Stimulated activated naive CD8-positive, alpha-beta T cell treated with anti-CD3 and anti-CD28 coated beads, Interleukin-15, Interleukin-2, amounts not matched to agents 100 ng/mL and 50 ng/mL, for 24 hours (primary cell): Measurements from ENCODE around the gene PACRG.
"Not testable (repeated sequence)": the region's sequence is repeated elsewhere in the genome, so short reads cannot be mapped to it uniquely, and the experiment has no call there.

ENCODE experiments used
- H3K27ac Mint-ChIP-seq: one replicate; pipeline ENCODE4 v1.8.0; 2021; ENCODE audit warnings: mild to moderate bottlenecking, mixed read lengths
- H3K27me3 Mint-ChIP-seq: one replicate; pipeline ENCODE4 v1.8.0; 2021; ENCODE audit warnings: mixed read lengths
- H3K36me3 Mint-ChIP-seq: one replicate; pipeline ENCODE4 v1.8.0; 2021; ENCODE audit warnings: low read depth, mixed read lengths
- H3K4me1 Mint-ChIP-seq: one replicate; pipeline ENCODE4 v1.8.0; 2021; ENCODE audit warnings: low read depth, mixed read lengths
- H3K4me3 Mint-ChIP-seq: one replicate; pipeline ENCODE4 v1.8.0; 2021; ENCODE audit warnings: mild to moderate bottlenecking, mixed read lengths
- H3K9me3 Mint-ChIP-seq: one replicate; pipeline ENCODE4 v1.8.0; 2021; ENCODE audit warnings: mixed read lengths

The PACRG gene

GRCh38 chr6:162727322-162728182 lies at the start of gene PACRG, which contains the start of gene PRKN:
PACRG (plus strand) TSS chr6:162727974.
PRKN (minus strand) TSS chr6:162727766.
- H3K9me3 Mint-ChIP-seq = no peaks in the 10 kb centered on the region

GRCh38 chr6:162678896-162679295 lies 48.9 kb upstream of the PACRG start:
- H3K27me3 Mint-ChIP-seq, H3K4me3 Mint-ChIP-seq, H3K9me3 Mint-ChIP-seq, H3K36me3 Mint-ChIP-seq, H3K27ac Mint-ChIP-seq, H3K4me1 Mint-ChIP-seq: not testable (repeated sequence)

More at GRCh38 chr6:162727322-162728182, at the start of gene PACRG, which contains the start of gene PRKN:
- Mint-ChIP-seq H3K4me3 (peak within 1 kb of the TSS; percentile 83), H3K27me3 (no peaks in the 10 kb centered on the region), H3K4me1 (peaks cover 19% of the 10 kb centered on the region), H3K27ac (peak within 1 kb of the TSS; percentile 90), H3K36me3 (no peaks in the 10 kb centered on the region)

- H3K27ac Mint-ChIP-seq = no peak overlapping the region
- peaks cover 1% of the 10 kb centered on the region for H3K9me3 Mint-ChIP-seq
- no peak overlapping the region for H3K4me3 Mint-ChIP-seq
- H3K4me1 Mint-ChIP-seq = no peaks in the 10 kb centered on the region
- no peaks in the 10 kb centered on the region for H3K27me3 Mint-ChIP-seq
- no peaks in the 10 kb centered on the region for H3K36me3 Mint-ChIP-seq
Measured at GRCh38 chr6:162679681-162680080, 48.1 kb upstream of the PACRG start.

- Mint-ChIP-seq H3K4me1 (no peaks in the 10 kb centered on the region), H3K27me3 (no peaks in the 10 kb centered on the region), H3K36me3 (no peaks in the 10 kb centered on the region), H3K4me3 (no peak overlapping the region), H3K27ac (no peak overlapping the region), H3K9me3 (no peaks in the 10 kb centered on the region)
Measured at GRCh38 chr6:162680367-162680766, 47.4 kb upstream of the PACRG start.

- Mint-ChIP-seq H3K27me3 (no peaks in the 10 kb centered on the region), H3K9me3 (no peaks in the 10 kb centered on the region), H3K36me3 (no peaks in the 10 kb centered on the region), H3K4me3 (no peak overlapping the region), H3K4me1 (no peaks in the 10 kb centered on the region), H3K27ac (no peak overlapping the region)
Measured at GRCh38 chr6:162680871-162681270, 46.9 kb upstream of the PACRG start.

GRCh38 chr6:162681447-162681846 lies 46.3 kb upstream of the PACRG start:
- H3K4me1 Mint-ChIP-seq = no peaks in the 10 kb centered on the region
- H3K9me3 Mint-ChIP-seq = no peaks in the 10 kb centered on the region
- H3K36me3 Mint-ChIP-seq = no peaks in the 10 kb centered on the region
- no peak overlapping the region for H3K27ac Mint-ChIP-seq
- H3K4me3 Mint-ChIP-seq = no peak overlapping the region
- H3K27me3 Mint-ChIP-seq = no peaks in the 10 kb centered on the region

GRCh38 chr6:162683135-162683534 lies 44.6 kb upstream of the PACRG start:
- H3K9me3 Mint-ChIP-seq = no peaks in the 10 kb centered on the region
- no peaks in the 10 kb centered on the region for H3K4me1 Mint-ChIP-seq
- no peaks in the 10 kb centered on the region for H3K36me3 Mint-ChIP-seq
- no peak overlapping the region for H3K27ac Mint-ChIP-seq
- H3K4me3 Mint-ChIP-seq = no peak overlapping the region
- H3K27me3 Mint-ChIP-seq = no peaks in the 10 kb centered on the region

- Mint-ChIP-seq H3K4me1 (no peaks in the 10 kb centered on the region), H3K4me3 (no peak overlapping the region), H3K36me3 (no peaks in the 10 kb centered on the region), H3K27ac (no peak overlapping the region), H3K9me3 (no peaks in the 10 kb centered on the region), H3K27me3 (no peaks in the 10 kb centered on the region)
Measured at GRCh38 chr6:162684052-162684451, 43.7 kb upstream of the PACRG start.

- no peak overlapping the region for H3K27ac Mint-ChIP-seq
- H3K9me3 Mint-ChIP-seq = no peaks in the 10 kb centered on the region
- H3K4me3 Mint-ChIP-seq = no peak overlapping the region
- H3K36me3 Mint-ChIP-seq = no peaks in the 10 kb centered on the region
- no peaks in the 10 kb centered on the region for H3K27me3 Mint-ChIP-seq
- H3K4me1 Mint-ChIP-seq = no peaks in the 10 kb centered on the region
Measured at GRCh38 chr6:162684961-162685360, 42.8 kb upstream of the PACRG start.

- H3K27ac Mint-ChIP-seq = no peak overlapping the region
Measured at GRCh38 chr6:162685586-162685985, 42.2 kb upstream of the PACRG start.

GRCh38 chr6:162688751-162689345 lies 38.9 kb upstream of the PACRG start:
- no peaks in the 10 kb centered on the region for H3K27me3 Mint-ChIP-seq
- no peaks in the 10 kb centered on the region for H3K9me3 Mint-ChIP-seq
- no peak overlapping the region for H3K4me3 Mint-ChIP-seq
- H3K36me3 Mint-ChIP-seq = no peaks in the 10 kb centered on the region
- H3K4me1 Mint-ChIP-seq = no peaks in the 10 kb centered on the region
- no peak overlapping the region for H3K27ac Mint-ChIP-seq

More at GRCh38 chr6:162685586-162685985, 42.2 kb upstream of the PACRG start:
- H3K4me3 Mint-ChIP-seq = no peak overlapping the region
- no peaks in the 10 kb centered on the region for H3K27me3 Mint-ChIP-seq
- no peaks in the 10 kb centered on the region for H3K36me3 Mint-ChIP-seq
- H3K4me1 Mint-ChIP-seq = no peaks in the 10 kb centered on the region
- H3K9me3 Mint-ChIP-seq = no peaks in the 10 kb centered on the region

GRCh38 chr6:162690158-162690557 lies 37.6 kb upstream of the PACRG start:
- H3K9me3 Mint-ChIP-seq = no peaks in the 10 kb centered on the region
- H3K4me3 Mint-ChIP-seq = no peak overlapping the region
- H3K27me3 Mint-ChIP-seq = no peaks in the 10 kb centered on the region
- H3K36me3 Mint-ChIP-seq = no peaks in the 10 kb centered on the region
- H3K4me1 Mint-ChIP-seq = no peaks in the 10 kb centered on the region
- no peak overlapping the region for H3K27ac Mint-ChIP-seq

- Mint-ChIP-seq H3K4me1 (no peaks in the 10 kb centered on the region), H3K27ac (no peak overlapping the region), H3K27me3 (no peaks in the 10 kb centered on the region), H3K4me3 (no peak overlapping the region), H3K36me3 (no peaks in the 10 kb centered on the region), H3K9me3 (no peaks in the 10 kb centered on the region)
Measured at GRCh38 chr6:162697872-162698403, 29.8 kb upstream of the PACRG start.

- Mint-ChIP-seq H3K27me3 (no peaks in the 10 kb centered on the region), H3K4me3 (no peak overlapping the region), H3K9me3 (no peaks in the 10 kb centered on the region), H3K36me3 (no peaks in the 10 kb centered on the region), H3K27ac (no peak overlapping the region), H3K4me1 (no peaks in the 10 kb centered on the region)
Measured at GRCh38 chr6:162698440-162698839, 29.3 kb upstream of the PACRG start.

GRCh38 chr6:162699961-162700360 lies 27.8 kb upstream of the PACRG start:
- Mint-ChIP-seq H3K27me3 (no peaks in the 10 kb centered on the region), H3K4me1 (no peaks in the 10 kb centered on the region), H3K36me3 (no peaks in the 10 kb centered on the region), H3K27ac (no peak overlapping the region), H3K4me3 (no peak overlapping the region), H3K9me3 (no peaks in the 10 kb centered on the region)
